HepG2 (cell line): ENCODE data around the gene TTYH1. TPM values are rescaled to one million over a fixed set of nuclear protein-coding genes. Genes with fewer than 3 reads are reported as not detected.

Experiments used
- SRSF9 ChIP-seq: fragments of 200-400 bp; formaldehyde crosslinking; IDR thresholded peaks from 2 replicates; pipeline ENCODE4 v1.6.1; 2018; ENCODE audit warnings: borderline replicate concordance, mild to moderate bottlenecking, low read depth, low read length; ENCODE audit not compliant: insufficient read depth, poor library complexity, severe bottlenecking
- STAT5B ChIP-seq: sonication (generic); formaldehyde crosslinking; IDR thresholded peaks from 2 replicates; pipeline ENCODE4 v1.4.0; 2020; ENCODE audit warnings: missing genetic modification reagents
- TAF15 ChIP-seq: fragments of 200-400 bp; formaldehyde crosslinking; IDR thresholded peaks from one replicate; pipeline ENCODE4 v1.6.1; 2018; ENCODE audit warnings: mild to moderate bottlenecking, low read depth, low read length; ENCODE audit not compliant: poor library complexity, severe bottlenecking
- ZNF430 ChIP-seq: sonication (generic); formaldehyde crosslinking; IDR thresholded peaks from 2 replicates; pipeline ENCODE4 v1.9.0; 2021; ENCODE audit warnings: mild to moderate bottlenecking, missing genetic modification reagents
- ZNF83 ChIP-seq: sonication (generic); formaldehyde crosslinking; IDR thresholded peaks from 2 replicates; pipeline ENCODE4 v1.4.0; 2020; ENCODE audit warnings: missing genetic modification reagents, mild to moderate bottlenecking, borderline replicate concordance
- polyA plus RNA-seq, 8 experiments: library from polyadenylated mRNA; depleted of rRNA in 3 of 8; stranded (reverse) in 7 of 8; unstranded in 1 of 8; fragments of >200 nt; fragmentation: Illumina TruSeq in 4 of 8; extraction: Trizol in 4 of 8; gene quantifications; 2 replicates each; pipeline versions ENCODE4 v1.2.1 to v1.2.3, GENCODE V29; 2011 to 2016; ENCODE audit warnings: low read depth in 4 of 8, missing spikeins in 1 of 8, mixed read lengths in 1 of 8; ENCODE audit not compliant: insufficient read depth in 1 of 8
- total RNA-seq, 5 experiments: library from RNA; depleted of rRNA; stranded (reverse); fragments of >200 nt; fragmentation: Illumina TruSeq; extraction: Trizol; gene quantifications; 2 replicates each; pipeline ENCODE4 v1.2.3, GENCODE V29; 2016; ENCODE audit warnings: low read depth in 1 of 5
- TF ChIP-seq, protein P1 (sequence below): IDR thresholded peaks from 2 replicates; pipeline ENCODE4 v1.6.1; 2016; ENCODE audit warnings: missing genetic modification reagents, missing compliant biosample characterization
- TF ChIP-seq, protein P2 (sequence below): sonication (generic); formaldehyde crosslinking; IDR thresholded peaks from 2 replicates; pipeline ENCODE4 v1.4.0; 2020; ENCODE audit warnings: missing genetic modification reagents

The TTYH1 gene
- total and polyA plus RNA-seq, 2 of the 13 experiments (the other 11 are each of a cell fraction or from before 2014, with no cell fraction given): 6.9 to 19.9 TPM

DNA sequence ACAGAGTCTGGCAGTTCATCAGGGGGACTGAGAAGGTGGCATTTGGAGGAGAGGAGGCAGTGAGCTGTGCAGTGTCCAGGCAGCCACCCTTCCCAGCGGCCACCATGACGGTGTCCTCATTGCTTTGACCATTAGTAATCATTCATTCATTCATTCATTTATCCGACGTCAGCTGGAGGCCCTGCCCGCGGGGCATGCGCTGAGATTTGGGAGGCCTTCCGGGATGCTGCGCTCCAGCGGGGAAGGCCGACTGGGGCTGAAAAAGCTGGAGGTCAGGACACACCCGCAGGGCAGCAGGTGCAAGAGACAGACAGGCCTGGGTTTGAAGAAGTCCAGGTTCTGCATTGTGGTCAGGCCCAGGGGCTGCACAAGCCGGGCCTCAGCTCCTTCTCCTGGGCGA, 8.9 kb downstream of the TTYH1 start (continued):
- TF ChIP-seq, protein P1, sequence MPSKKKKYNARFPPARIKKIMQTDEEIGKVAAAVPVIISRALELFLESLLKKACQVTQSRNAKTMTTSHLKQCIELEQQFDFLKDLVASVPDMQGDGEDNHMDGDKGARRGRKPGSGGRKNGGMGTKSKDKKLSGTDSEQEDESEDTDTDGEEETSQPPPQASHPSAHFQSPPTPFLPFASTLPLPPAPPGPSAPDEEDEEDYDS (CRISPR knock-in tag): no peak
- TF ChIP-seq TAF15 (no peak), ZNF430 (no peak), ZNF83 (CRISPR knock-in tag) (no peak), SRSF9 (no peak), STAT5B (CRISPR knock-in tag) (no peak)
- TF ChIP-seq, protein P2, sequence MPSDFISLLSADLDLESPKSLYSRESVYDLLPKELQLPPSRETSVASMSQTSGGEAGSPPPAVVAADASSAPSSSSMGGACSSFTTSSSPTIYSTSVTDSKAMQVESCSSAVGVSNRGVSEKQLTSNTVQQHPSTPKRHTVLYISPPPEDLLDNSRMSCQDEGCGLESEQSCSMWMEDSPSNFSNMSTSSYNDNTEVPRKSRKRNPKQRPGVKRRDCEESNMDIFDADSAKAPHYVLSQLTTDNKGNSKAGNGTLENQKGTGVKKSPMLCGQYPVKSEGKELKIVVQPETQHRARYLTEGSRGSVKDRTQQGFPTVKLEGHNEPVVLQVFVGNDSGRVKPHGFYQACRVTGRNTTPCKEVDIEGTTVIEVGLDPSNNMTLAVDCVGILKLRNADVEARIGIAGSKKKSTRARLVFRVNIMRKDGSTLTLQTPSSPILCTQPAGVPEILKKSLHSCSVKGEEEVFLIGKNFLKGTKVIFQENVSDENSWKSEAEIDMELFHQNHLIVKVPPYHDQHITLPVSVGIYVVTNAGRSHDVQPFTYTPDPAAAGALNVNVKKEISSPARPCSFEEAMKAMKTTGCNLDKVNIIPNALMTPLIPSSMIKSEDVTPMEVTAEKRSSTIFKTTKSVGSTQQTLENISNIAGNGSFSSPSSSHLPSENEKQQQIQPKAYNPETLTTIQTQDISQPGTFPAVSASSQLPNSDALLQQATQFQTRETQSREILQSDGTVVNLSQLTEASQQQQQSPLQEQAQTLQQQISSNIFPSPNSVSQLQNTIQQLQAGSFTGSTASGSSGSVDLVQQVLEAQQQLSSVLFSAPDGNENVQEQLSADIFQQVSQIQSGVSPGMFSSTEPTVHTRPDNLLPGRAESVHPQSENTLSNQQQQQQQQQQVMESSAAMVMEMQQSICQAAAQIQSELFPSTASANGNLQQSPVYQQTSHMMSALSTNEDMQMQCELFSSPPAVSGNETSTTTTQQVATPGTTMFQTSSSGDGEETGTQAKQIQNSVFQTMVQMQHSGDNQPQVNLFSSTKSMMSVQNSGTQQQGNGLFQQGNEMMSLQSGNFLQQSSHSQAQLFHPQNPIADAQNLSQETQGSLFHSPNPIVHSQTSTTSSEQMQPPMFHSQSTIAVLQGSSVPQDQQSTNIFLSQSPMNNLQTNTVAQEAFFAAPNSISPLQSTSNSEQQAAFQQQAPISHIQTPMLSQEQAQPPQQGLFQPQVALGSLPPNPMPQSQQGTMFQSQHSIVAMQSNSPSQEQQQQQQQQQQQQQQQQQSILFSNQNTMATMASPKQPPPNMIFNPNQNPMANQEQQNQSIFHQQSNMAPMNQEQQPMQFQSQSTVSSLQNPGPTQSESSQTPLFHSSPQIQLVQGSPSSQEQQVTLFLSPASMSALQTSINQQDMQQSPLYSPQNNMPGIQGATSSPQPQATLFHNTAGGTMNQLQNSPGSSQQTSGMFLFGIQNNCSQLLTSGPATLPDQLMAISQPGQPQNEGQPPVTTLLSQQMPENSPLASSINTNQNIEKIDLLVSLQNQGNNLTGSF (CRISPR knock-in tag): no peak
